Measurements from ENCODE around the gene SAMD1. TPM values are rescaled to one million over a fixed set of nuclear protein-coding genes. Genes with fewer than 3 reads are reported as not detected.
A peak's percentile ranks its signal among the peaks of the same experiment; 100 is the strongest.

The SAMD1 gene
- total and polyA plus RNA-seq, 2 donors (not counting 1 experiment from before 2014, with no cell fraction given), result 7.3 to 19.0 TPM

GRCh38 chr19:14058182-14059092 is 32.1 kb downstream of the SAMD1 start:
- no peak overlapping the region for H3K27ac ChIP-seq (ENCODE audit: insufficient read depth, low read length)
- H3K79me2 ChIP-seq (ENCODE audit: control insufficient read depth, insufficient read depth, low read length), result no peaks in the 10 kb centered on the region
- no peak overlapping the region for H3K9ac ChIP-seq (ENCODE audit: insufficient read depth, low read length)
- DNase-seq (ENCODE audit: low read depth in 2 of 2), result no peak
- H3K4me3 ChIP-seq (replicated peaks in 1 of 4; ENCODE audit: control extremely low read depth in 1 of 4, insufficient read depth in 1 of 4, low read depth in 3 of 4, low read length in 4 of 4), result peak overlapping the region in 2 of 4 experiments; percentile 0 to 51
- no peak overlapping the region for H2AFZ ChIP-seq (ENCODE audit: low read length)
- no peaks in the 10 kb centered on the region for H3K9me3 ChIP-seq (ENCODE audit: control insufficient read depth, insufficient read depth, low read depth, low read length)
- H3K27me3 ChIP-seq (ENCODE audit: control insufficient read depth, insufficient read depth, low read length), result peaks cover 5% of the 10 kb centered on the region
- H3K36me3 ChIP-seq (ENCODE audit: control insufficient read depth, insufficient read depth, low read length), result no peaks in the 10 kb centered on the region
- no peaks in the 10 kb centered on the region for H3K4me1 ChIP-seq (ENCODE audit: control insufficient read depth, extremely low read depth, insufficient read depth, low read length)
- TF ChIP-seq CTCF (conservative IDR thresholded peaks at IDR 0.05 in 1 of 2, IDR thresholded peaks at IDR 0.05 in 1 of 2; ENCODE audit: low read depth in 1 of 2, low read length in 2 of 2) (no peak), EZH2 (IDR thresholded peaks at IDR 0.05; ENCODE audit: low read length, missing control alignments) (no peak)
- peak overlapping the region; percentile 54 for H3K4me2 ChIP-seq (ENCODE audit: extremely low read depth, insufficient read depth, low read length)
- H4K20me1 ChIP-seq (ENCODE audit: control insufficient read depth, extremely low read depth, insufficient read depth, low read length), result no peaks in the 10 kb centered on the region

DNA sequence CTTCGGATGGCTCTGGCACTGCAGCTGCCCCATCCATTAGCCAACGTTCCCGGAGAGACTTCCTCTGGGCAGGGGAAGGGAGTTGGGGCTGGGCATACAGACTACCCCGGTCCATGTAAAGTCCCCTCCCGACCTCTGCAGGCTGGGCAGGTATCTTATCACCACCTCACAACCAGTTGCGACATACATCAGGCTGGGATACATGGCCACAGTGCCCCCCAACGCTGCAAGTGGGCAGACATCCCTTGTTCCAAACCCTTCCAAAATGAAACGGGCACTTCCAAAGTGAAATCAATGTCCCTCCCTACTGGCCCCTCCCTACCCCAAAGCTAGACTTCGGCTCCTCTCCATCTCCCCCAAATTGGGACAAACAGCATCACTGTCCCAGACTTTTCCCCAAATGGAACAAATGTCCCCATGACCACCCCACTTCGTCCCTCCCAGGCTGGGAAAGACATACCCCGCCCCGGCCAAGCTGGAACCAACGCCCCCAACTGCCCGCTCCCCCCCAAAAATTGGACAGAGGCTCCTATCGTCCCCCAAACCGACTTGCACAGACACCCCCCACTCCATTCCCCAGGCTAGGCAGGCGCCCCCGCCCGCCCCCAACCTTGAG is 33.7 kb downstream of the SAMD1 start:
- H4K20me1 ChIP-seq (ENCODE audit: control insufficient read depth, extremely low read depth, insufficient read depth, low read length), result no peaks in the 10 kb centered on the region
- no peak overlapping the region for H3K27ac ChIP-seq (ENCODE audit: insufficient read depth, low read length)
- no peak overlapping the region for H2AFZ ChIP-seq (ENCODE audit: low read length)
- no peaks in the 10 kb centered on the region for H3K4me1 ChIP-seq (ENCODE audit: control insufficient read depth, extremely low read depth, insufficient read depth, low read length)
- H3K4me2 ChIP-seq (ENCODE audit: extremely low read depth, insufficient read depth, low read length), result peak overlapping the region; percentile 35
- no peaks in the 10 kb centered on the region for H3K79me2 ChIP-seq (ENCODE audit: control insufficient read depth, insufficient read depth, low read length)
- peak overlapping the region in 1 of 4 experiments; percentile 51 for H3K4me3 ChIP-seq (replicated peaks in 1 of 4; ENCODE audit: control extremely low read depth in 1 of 4, insufficient read depth in 1 of 4, low read depth in 3 of 4, low read length in 4 of 4)
- no peak overlapping the region for H3K9ac ChIP-seq (ENCODE audit: insufficient read depth, low read length)
- no peak for DNase-seq (ENCODE audit: low read depth in 2 of 2)
- H3K9me3 ChIP-seq (ENCODE audit: control insufficient read depth, insufficient read depth, low read depth, low read length), result no peaks in the 10 kb centered on the region
- H3K27me3 ChIP-seq (ENCODE audit: control insufficient read depth, insufficient read depth, low read length), result peaks cover 5% of the 10 kb centered on the region
- H3K36me3 ChIP-seq (ENCODE audit: control insufficient read depth, insufficient read depth, low read length), result no peaks in the 10 kb centered on the region
- TF ChIP-seq CTCF (conservative IDR thresholded peaks at IDR 0.05 in 1 of 2, IDR thresholded peaks at IDR 0.05 in 1 of 2; ENCODE audit: low read depth in 1 of 2, low read length in 2 of 2) (no peak), EZH2 (IDR thresholded peaks at IDR 0.05; ENCODE audit: low read length, missing control alignments) (no peak)

- H4K20me1 ChIP-seq (ENCODE audit: control insufficient read depth, extremely low read depth, insufficient read depth, low read length), result no peaks in the 10 kb centered on the region
- H3K9me3 ChIP-seq (ENCODE audit: control insufficient read depth, insufficient read depth, low read depth, low read length), result no peaks in the 10 kb centered on the region
- H2AFZ ChIP-seq (ENCODE audit: low read length), result no peak overlapping the region
- no peak for TF ChIP-seq CTCF (conservative IDR thresholded peaks at IDR 0.05 in 1 of 2, IDR thresholded peaks at IDR 0.05 in 1 of 2; ENCODE audit: low read depth in 1 of 2, low read length in 2 of 2)
- TF ChIP-seq EZH2 (IDR thresholded peaks at IDR 0.05; ENCODE audit: low read length, missing control alignments), result no peak
- H3K36me3 ChIP-seq (ENCODE audit: control insufficient read depth, insufficient read depth, low read length), result no peaks in the 10 kb centered on the region
- H3K27me3 ChIP-seq (ENCODE audit: control insufficient read depth, insufficient read depth, low read length), result peaks cover 5% of the 10 kb centered on the region
- no peak overlapping the region for H3K27ac ChIP-seq (ENCODE audit: insufficient read depth, low read length)
- no peaks in the 10 kb centered on the region for H3K79me2 ChIP-seq (ENCODE audit: control insufficient read depth, insufficient read depth, low read length)
- no peak overlapping the region for H3K9ac ChIP-seq (ENCODE audit: insufficient read depth, low read length)
- H3K4me3 ChIP-seq (replicated peaks in 1 of 4; ENCODE audit: control extremely low read depth in 1 of 4, insufficient read depth in 1 of 4, low read depth in 3 of 4, low read length in 4 of 4), result no peak overlapping the region
- no peaks in the 10 kb centered on the region for H3K4me1 ChIP-seq (ENCODE audit: control insufficient read depth, extremely low read depth, insufficient read depth, low read length)
- H3K4me2 ChIP-seq (ENCODE audit: extremely low read depth, insufficient read depth, low read length), result no peak overlapping the region
- no peak for DNase-seq (ENCODE audit: low read depth in 2 of 2)
Observed at GRCh38 chr19:14056069-14056666, 34.4 kb downstream of the SAMD1 start.
